Coronary artery (tissue), 2 donors: ENCODE results near the gene ZNF362.

Experiments used
- DNase-seq: peaks from one replicate; pipeline ENCODE4 v3.0.0-alpha.2; 2017; ENCODE audit warnings: low spot score
- H3K27ac ChIP-seq, 2 donors: fragments of 200-600 bp; sonication (generic); one replicate each; pipeline ENCODE4 v1.5.1; 2016 to 2019
- H3K4me3 ChIP-seq: fragments of 200-600 bp; sonication (generic); 2 replicates; pipeline ENCODE4 v1.5.1; 2016; ENCODE audit warnings: mild to moderate bottlenecking, moderate library complexity
- TF ChIP-seq, protein P1 (sequence below): fragments of 200-600 bp; sonication (generic); IDR thresholded peaks from one replicate; pipeline ENCODE4 v1.5.1; 2019; ENCODE audit warnings: antibody characterized with exemption

ZNF362 gene

DNA sequence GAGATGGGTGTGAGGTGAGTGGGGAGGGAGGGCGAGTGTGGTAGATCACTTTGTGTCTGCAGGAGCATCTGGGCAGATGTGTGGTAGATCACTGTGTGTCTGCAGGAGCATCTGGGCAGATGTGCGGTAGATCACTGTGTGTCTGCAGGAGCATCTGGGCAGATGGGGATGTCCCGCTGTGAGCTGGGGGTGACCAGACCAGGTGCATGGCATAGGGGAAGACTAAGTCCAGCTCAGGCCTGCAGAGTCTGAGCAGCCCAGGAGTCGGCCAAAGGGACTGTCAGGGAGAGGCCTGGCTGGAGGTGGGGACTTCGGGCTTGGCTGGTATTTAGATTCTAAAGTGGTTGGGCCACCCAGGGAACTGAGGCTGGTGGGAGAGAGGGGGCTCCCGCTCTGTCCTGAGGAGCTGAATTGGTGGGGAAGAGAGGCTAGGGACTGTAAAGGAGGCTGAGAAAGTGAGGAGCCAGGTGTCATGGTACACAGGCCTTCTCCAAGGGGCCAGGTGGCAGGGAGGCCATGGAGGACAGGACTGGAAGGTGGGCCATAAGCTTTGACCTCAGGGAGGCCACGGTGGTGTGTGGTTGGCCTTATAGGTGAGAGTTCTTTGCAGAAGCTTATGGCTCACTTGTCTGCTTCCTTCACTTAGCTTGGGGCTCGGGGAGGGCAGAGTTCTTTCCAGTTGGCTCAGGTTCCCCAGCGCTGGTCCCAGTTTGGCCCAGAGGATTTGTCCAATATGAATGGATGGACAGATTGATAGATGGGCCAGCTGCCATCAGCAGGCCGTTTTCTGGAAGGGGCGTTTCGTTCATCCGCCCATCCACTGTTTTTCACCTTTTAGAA is 15.6 kb downstream of the ZNF362 start:
- DNase-seq: no peak
- TF ChIP-seq, protein P1, sequence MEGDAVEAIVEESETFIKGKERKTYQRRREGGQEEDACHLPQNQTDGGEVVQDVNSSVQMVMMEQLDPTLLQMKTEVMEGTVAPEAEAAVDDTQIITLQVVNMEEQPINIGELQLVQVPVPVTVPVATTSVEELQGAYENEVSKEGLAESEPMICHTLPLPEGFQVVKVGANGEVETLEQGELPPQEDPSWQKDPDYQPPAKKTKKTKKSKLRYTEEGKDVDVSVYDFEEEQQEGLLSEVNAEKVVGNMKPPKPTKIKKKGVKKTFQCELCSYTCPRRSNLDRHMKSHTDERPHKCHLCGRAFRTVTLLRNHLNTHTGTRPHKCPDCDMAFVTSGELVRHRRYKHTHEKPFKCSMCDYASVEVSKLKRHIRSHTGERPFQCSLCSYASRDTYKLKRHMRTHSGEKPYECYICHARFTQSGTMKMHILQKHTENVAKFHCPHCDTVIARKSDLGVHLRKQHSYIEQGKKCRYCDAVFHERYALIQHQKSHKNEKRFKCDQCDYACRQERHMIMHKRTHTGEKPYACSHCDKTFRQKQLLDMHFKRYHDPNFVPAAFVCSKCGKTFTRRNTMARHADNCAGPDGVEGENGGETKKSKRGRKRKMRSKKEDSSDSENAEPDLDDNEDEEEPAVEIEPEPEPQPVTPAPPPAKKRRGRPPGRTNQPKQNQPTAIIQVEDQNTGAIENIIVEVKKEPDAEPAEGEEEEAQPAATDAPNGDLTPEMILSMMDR: no peak
- peak overlapping the region in 1 of 2 donors; percentile 59 for H3K27ac ChIP-seq

GRCh38 chr1:33272509-33272908 is 16.2 kb downstream of the ZNF362 start:
- no peak for DNase-seq
- TF ChIP-seq, protein P1: no peak
- no peak overlapping the region for H3K4me3 ChIP-seq
- H3K27ac ChIP-seq: peak overlapping the region; percentile 1 to 59

More for the DNA sequence above, 15.6 kb downstream of the ZNF362 start:
- H3K4me3 ChIP-seq: no peak overlapping the region

GRCh38 chr1:33272930-33273329 is 16.6 kb downstream of the ZNF362 start:
- peak; percentile 16 for DNase-seq
- peak overlapping the region; percentile 1 to 59 for H3K27ac ChIP-seq
- H3K4me3 ChIP-seq: no peak overlapping the region
- TF ChIP-seq, protein P1: no peak

DNA sequence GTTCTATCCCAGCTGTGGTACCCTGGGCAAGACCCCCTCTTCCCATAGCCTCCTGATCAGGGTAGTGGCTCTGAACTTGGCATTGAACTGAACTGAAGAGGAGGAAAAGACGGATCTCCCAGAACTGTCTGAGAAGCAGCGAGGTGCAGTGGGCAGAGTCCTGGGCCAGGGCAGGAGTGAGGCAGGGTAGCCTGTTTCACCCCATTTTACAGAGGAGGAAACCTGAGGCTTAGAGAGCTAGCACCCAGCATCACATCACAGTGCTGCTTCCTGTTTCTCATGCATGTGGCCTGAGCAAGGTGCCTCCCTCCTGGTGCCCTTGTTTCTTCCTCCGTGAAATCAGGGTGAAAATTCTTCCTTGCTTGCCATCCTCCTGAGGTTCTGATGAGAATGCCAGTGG is 17.1 kb downstream of the ZNF362 start:
- H3K4me3 ChIP-seq: no peak overlapping the region
- TF ChIP-seq, protein P1: no peak
- H3K27ac ChIP-seq: peak overlapping the region in 1 of 2 donors; percentile 59
- DNase-seq: peak; percentile 28

GRCh38 chr1:33273961-33274371 is 17.7 kb downstream of the ZNF362 start:
- H3K4me3 ChIP-seq: no peak overlapping the region
- peak overlapping the region in 1 of 2 donors; percentile 10 for H3K27ac ChIP-seq
- TF ChIP-seq, protein P1: no peak
- DNase-seq: no peak

DNA sequence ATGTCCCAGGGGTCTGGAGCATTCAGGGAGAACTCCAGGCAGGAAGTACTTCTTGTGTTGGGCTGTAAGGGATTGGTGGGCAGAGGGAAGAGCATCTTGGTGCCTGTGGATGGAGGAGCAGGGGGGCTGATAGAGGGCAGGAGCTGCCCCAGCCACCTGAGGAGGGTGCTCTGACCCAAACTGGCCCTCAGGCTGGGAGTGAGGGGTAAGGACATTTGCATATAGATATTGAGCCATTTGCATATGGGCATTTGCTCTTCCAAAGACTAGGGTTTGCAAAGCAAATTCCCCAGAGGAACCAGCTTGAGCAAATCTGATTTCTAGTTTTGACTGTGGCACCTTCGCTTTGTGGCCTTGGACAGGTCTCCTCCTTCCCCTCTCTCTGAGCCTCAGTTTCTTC is 18.2 kb downstream of the ZNF362 start:
- Histone ChIP-seq H3K4me3 (no peak overlapping the region), H3K27ac (peak overlapping the region in 1 of 2 donors; percentile 10)
- TF ChIP-seq, protein P1: no peak
- no peak for DNase-seq

- DNase-seq: no peak
- Histone ChIP-seq H3K27ac (peak overlapping the region in 1 of 2 donors; percentile 47), H3K4me3 (no peak overlapping the region)
- TF ChIP-seq, protein P1: no peak
Observed at GRCh38 chr1:33275195-33275594, 18.9 kb downstream of the ZNF362 start.
